Spleen (tissue), 11 donors: ENCODE results near the gene SLC13A3. TPM values are rescaled to one million over a fixed set of nuclear protein-coding genes. Genes with fewer than 3 reads are reported as not detected.

ENCODE experiments used
- DNase-seq: peaks from one replicate; pipeline ENCODE4 v3.0.0-alpha.2; 2020
- H3K27ac ChIP-seq, 8 donors: fragments of 200-600 bp; sonication (generic) in 7 of 8; 1 replicate in 4 of 8; 2 replicates in 4 of 8; pipeline versions ENCODE4 v1.5.0 to v1.8.0; 2016 to 2021; ENCODE audit warnings: inconsistent platforms in 4 of 8, mild to moderate bottlenecking in 4 of 8, moderate library complexity in 1 of 8
- H3K27me3 ChIP-seq, 7 donors: fragments of 200-600 bp; sonication (generic) in 6 of 7; replicated peaks in 1 of 7; 1 replicate in 4 of 7; 2 replicates in 3 of 7; pipeline versions ENCODE4 v1.5.0 to v1.8.0; 2016 to 2021; ENCODE audit warnings: inconsistent platforms in 3 of 7, mild to moderate bottlenecking in 1 of 7
- H3K36me3 ChIP-seq, 6 donors: fragments of 200-600 bp; sonication (generic) in 5 of 6; 1 replicate in 4 of 6; 2 replicates in 2 of 6; pipeline versions ENCODE4 v1.5.0 to v1.8.0; 2016 to 2021; ENCODE audit warnings: inconsistent platforms in 2 of 6
- H3K4me1 ChIP-seq, 6 donors: fragments of 200-600 bp; sonication (generic) in 5 of 6; 1 replicate in 3 of 6; 2 replicates in 3 of 6; pipeline versions ENCODE4 v1.5.0 to v1.8.0; 2016 to 2021; ENCODE audit warnings: inconsistent platforms in 3 of 6
- H3K4me3 ChIP-seq, 8 donors: fragments of 200-600 bp; sonication (generic) in 7 of 8; 1 replicate in 4 of 8; 2 replicates in 4 of 8; pipeline versions ENCODE4 v1.5.0 to v1.8.0; 2016 to 2021; ENCODE audit warnings: inconsistent platforms in 4 of 8, mild to moderate bottlenecking in 4 of 8, moderate library complexity in 2 of 8
- H3K9me3 ChIP-seq, 8 donors: fragments of 200-600 bp; sonication (generic) in 7 of 8; 1 replicate in 4 of 8; 2 replicates in 4 of 8; pipeline versions ENCODE4 v1.5.0 to v1.8.0; 2016 to 2021; ENCODE audit warnings: inconsistent platforms in 4 of 8
- POLR2A ChIP-seq, 3 donors: fragments of 450-650 bp; IDR thresholded peaks; one replicate each; pipeline ENCODE4 v1.5.1; 2017; ENCODE audit warnings: antibody characterized with exemption in 3 of 3, mild to moderate bottlenecking in 1 of 3
- POLR2AphosphoS5 ChIP-seq, 3 donors: sonication (generic); formaldehyde crosslinking; IDR thresholded peaks; one replicate each; pipeline ENCODE4 v1.5.1; 2017; ENCODE audit warnings: antibody characterized with exemption in 3 of 3
- WGBS, 5 donors: extraction: QIAGEN DNeasy Blood & Tissue Kit in 3 of 5; methylation state at CpG; one replicate each; pipeline versions ENCODE4 v1.1.5 to v1.1.7; 2013 to 2018; 5-methylcytosine and 5-hydroxymethylcytosine counted together
- intact Hi-C: fragments of 100-400 bp; cut with DNase I; formaldehyde crosslinking; loops from one replicate; pipeline ENCODE4 v1.15.0; 2023; ENCODE audit warnings: low total_unique reads
- polyA plus RNA-seq, 3 donors: library from polyadenylated mRNA; stranded (reverse); fragments of 200-250 nt; gene quantifications; one replicate each; pipeline ENCODE4 v1.2.1, GENCODE V29; 2013
- total RNA-seq, 7 donors: library from RNA; depleted of rRNA in 3 of 7; stranded (reverse); fragments of >200 nt in 3 of 7; fragmentation: NEBNext Ultra II Directional in 4 of 7; extraction: Animal tissue kit (Norgen Biotek cat#: 25700) in 4 of 7; gene quantifications; one replicate each; pipeline versions ENCODE4 v1.1.0 to v1.2.1, GENCODE V29; 2016 to 2021
- TF ChIP-seq, protein P1 (sequence below), 11 experiments: fragments of 200-600 bp in 7 of 11; fragments of 450-650 bp in 4 of 11; sonication (generic) in 4 of 11; IDR thresholded peaks in 8 of 11; conservative IDR thresholded peaks in 3 of 11; 1 replicate in 7 of 11; 2 replicates in 4 of 11; pipeline versions ENCODE4 v1.4.0 to v1.8.0; 2016 to 2021; ENCODE audit warnings: antibody characterized with exemption in 11 of 11, inconsistent platforms in 4 of 11, mild to moderate bottlenecking in 1 of 11
- donor health status: healthy with polysubstance abuse.
- donor health status: DM: no; HTN: no; CAD: no; lungs with moderate emphysema.
- donor health status: DM: no; HTN: no; CAD: no.
- donor health status: Bipolar disorder and iron deficiency.
- donor health status: healthy.
- donor health status: DM: no; HTN: no; CAD: no.
- donor health status: DM: yes; HTN: yes; CAD: no.

Gene SLC13A3
- total and polyA plus RNA-seq, 10 donors, result 0.16 to 1.7 (median 0.44) TPM; not detected in 1

DNA sequence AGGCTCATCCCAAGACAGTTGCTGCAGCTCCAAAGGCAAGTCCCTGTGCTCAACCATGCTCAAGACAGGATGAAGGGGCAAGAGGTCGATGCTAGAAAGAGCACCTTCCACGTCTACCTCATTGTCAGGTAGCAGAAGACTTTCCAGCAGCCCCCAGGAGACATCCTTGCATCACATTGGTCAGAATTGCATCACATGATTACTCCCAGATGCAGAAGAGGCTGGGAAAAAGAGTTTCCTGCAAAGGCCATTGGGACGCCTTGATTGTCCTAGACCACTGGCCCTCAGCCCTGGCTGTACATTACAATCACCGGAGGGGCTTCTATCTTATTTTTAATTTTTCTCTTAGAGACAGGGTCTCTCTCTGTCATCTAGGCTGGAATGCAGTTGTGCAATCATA is 120.6 kb downstream of the SLC13A3 start:
- H3K36me3 ChIP-seq, result no peaks in the 10 kb centered on the region
- no peak for TF ChIP-seq POLR2AphosphoS5 (IDR thresholded peaks at IDR 0.05)
- no peak for TF ChIP-seq POLR2A (IDR thresholded peaks at IDR 0.05)
- TF ChIP-seq, protein P1, sequence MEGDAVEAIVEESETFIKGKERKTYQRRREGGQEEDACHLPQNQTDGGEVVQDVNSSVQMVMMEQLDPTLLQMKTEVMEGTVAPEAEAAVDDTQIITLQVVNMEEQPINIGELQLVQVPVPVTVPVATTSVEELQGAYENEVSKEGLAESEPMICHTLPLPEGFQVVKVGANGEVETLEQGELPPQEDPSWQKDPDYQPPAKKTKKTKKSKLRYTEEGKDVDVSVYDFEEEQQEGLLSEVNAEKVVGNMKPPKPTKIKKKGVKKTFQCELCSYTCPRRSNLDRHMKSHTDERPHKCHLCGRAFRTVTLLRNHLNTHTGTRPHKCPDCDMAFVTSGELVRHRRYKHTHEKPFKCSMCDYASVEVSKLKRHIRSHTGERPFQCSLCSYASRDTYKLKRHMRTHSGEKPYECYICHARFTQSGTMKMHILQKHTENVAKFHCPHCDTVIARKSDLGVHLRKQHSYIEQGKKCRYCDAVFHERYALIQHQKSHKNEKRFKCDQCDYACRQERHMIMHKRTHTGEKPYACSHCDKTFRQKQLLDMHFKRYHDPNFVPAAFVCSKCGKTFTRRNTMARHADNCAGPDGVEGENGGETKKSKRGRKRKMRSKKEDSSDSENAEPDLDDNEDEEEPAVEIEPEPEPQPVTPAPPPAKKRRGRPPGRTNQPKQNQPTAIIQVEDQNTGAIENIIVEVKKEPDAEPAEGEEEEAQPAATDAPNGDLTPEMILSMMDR (IDR thresholded peaks at IDR 0.05 in 8 of 11, conservative IDR thresholded peaks at IDR 0.05 in 3 of 11), result no peak
- H3K4me3 ChIP-seq, result no peak overlapping the region
- no peak for DNase-seq
- H3K27me3 ChIP-seq, result peaks cover 0 to 28% (median 0%) of the 10 kb centered on the region in 7 donors
- intact Hi-C loops, result no loop called here
- 67 to 85% (median 78%) methylated on average over 4 of the region's 4 CpGs for WGBS, 5 donors
- no peaks in the 10 kb centered on the region for H3K9me3 ChIP-seq
- H3K27ac ChIP-seq, result no peak overlapping the region
- no peaks in the 10 kb centered on the region for H3K4me1 ChIP-seq

DNA sequence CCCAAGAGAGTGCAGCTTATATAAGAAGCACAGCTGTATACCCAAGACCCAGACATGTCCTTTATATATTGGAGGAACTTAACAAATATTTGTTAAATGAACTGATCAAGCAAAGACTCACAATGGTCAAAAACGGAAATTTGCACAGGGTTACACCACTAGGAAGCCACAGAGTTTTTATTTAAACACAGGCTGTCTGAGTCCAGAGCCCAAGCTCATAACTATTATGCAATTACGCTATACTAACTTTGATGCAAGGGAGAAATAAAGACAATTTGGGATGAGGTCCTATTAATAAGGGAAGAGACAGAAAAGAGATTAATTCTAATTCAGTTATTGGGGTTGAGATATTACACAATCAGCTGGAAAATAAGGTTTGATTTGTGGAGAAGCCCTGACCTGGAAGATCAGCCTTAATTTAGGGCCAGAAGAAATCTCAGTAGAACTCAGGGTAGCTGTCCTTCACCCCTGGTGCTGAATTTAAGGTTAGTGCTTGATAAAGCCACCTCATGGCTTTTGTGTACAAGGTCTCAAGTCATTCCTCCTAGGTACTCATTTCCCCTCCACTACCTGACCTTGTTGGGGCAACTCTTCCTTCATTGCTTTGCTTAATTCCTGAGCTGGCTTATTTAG is 127.4 kb downstream of the SLC13A3 start:
- Histone ChIP-seq H3K36me3 (no peaks in the 10 kb centered on the region), H3K4me3 (no peak overlapping the region), H3K4me1 (no peaks in the 10 kb centered on the region), H3K27me3 (peaks cover 0 to 47% (median 0%) of the 10 kb centered on the region in 7 donors), H3K27ac (no peak overlapping the region), H3K9me3 (peaks cover 0 to 4% (median 0%) of the 10 kb centered on the region in 8 donors)
- intact Hi-C loops, result loop anchor here (5.0 kb wide), 1 partner anchor 158 kb away; no protein-coding TSS in a partner anchor
- TF ChIP-seq, protein P1 (IDR thresholded peaks at IDR 0.05 in 8 of 11, conservative IDR thresholded peaks at IDR 0.05 in 3 of 11), result no peak
- no peak for TF ChIP-seq POLR2AphosphoS5 (IDR thresholded peaks at IDR 0.05)
- TF ChIP-seq POLR2A (IDR thresholded peaks at IDR 0.05), result no peak
- DNase-seq, result no peak
- WGBS, 5 donors, result 46 to 53% (median 47%) methylated on average over 2 of the region's 2 CpGs

DNA sequence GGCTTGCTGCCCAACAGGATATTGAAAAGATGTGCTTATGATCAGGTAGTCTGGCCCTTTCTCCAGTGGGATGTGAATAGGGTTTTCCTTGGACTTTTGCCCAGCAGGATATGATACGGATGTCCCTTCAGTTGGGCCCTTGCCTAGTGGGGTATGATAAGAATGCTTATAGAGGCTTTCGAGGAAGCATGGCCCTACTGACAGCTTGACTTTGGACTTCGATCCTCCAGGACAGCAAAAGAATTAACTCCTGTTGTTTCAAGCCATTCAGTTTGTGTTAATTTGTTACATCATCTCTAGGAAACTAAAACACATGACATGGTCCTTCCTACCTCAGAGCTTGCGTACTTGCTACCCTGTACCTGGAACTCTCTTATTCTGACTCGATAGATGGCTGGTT is 128.2 kb downstream of the SLC13A3 start:
- WGBS, 5 donors, result 63 to 75% (median 69%) methylated on average over 5 of the region's 5 CpGs
- no peak for DNase-seq
- Histone ChIP-seq H3K4me3 (no peak overlapping the region), H3K36me3 (no peaks in the 10 kb centered on the region), H3K27ac (no peak overlapping the region), H3K27me3 (peaks cover 0 to 50% (median 0%) of the 10 kb centered on the region in 7 donors), H3K4me1 (no peaks in the 10 kb centered on the region), H3K9me3 (peaks cover 0 to 4% (median 0%) of the 10 kb centered on the region in 8 donors)
- TF ChIP-seq POLR2AphosphoS5 (IDR thresholded peaks at IDR 0.05) (no peak), POLR2A (IDR thresholded peaks at IDR 0.05) (no peak)
- TF ChIP-seq, protein P1 (IDR thresholded peaks at IDR 0.05 in 8 of 11, conservative IDR thresholded peaks at IDR 0.05 in 3 of 11), result no peak
- intact Hi-C loops, result loop anchor here (5.0 kb wide), 1 partner anchor 159 kb away; no protein-coding TSS in a partner anchor

DNA sequence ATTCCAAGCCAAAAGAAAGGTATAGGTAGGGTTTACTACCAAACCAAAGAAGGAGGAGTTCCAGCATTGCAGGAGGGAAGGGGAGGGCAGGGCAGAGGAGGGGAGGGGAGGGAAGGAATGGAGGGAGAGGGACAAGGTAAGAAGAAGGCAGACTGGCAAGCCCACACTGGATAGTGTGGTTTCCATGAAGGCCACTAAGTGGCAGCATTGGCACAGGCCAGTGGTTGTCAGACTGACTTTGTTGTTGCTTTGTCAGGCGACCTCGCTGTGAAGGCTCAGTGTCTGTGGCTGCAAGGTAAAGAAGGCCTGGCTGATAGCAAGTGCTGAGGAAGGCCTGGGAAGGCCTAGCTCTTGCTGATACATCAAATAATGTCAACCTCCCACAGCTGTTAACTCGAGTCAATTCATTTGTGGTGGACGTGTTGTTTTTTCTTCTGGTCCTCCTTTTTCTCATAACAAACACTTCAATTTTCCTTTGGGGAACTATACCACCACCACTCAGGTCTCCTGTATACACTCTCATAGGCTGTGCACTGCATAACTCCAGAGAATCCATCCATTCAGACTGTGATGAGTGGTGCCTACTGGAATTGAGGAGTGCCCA is 130.2 kb downstream of the SLC13A3 start:
- peak; percentile 81 for DNase-seq
- TF ChIP-seq, protein P1 (IDR thresholded peaks at IDR 0.05 in 8 of 11, conservative IDR thresholded peaks at IDR 0.05 in 3 of 11), result peak; percentile 45 to 79 (median 67)
- no peak for TF ChIP-seq POLR2A (IDR thresholded peaks at IDR 0.05)
- no peaks in the 10 kb centered on the region for H3K36me3 ChIP-seq
- peaks cover 0 to 4% (median 0%) of the 10 kb centered on the region in 8 donors for H3K9me3 ChIP-seq
- peaks cover 0 to 47% (median 5%) of the 10 kb centered on the region in 7 donors for H3K27me3 ChIP-seq
- H3K4me1 ChIP-seq, result no peaks in the 10 kb centered on the region
- WGBS, 5 donors, result 24 to 45% (median 29%) methylated on average over 4 of the region's 4 CpGs
- no peak overlapping the region for H3K4me3 ChIP-seq
- intact Hi-C loops, result loop anchor here (5.0 kb wide), 1 partner anchor 161 kb away; no protein-coding TSS in a partner anchor
- H3K27ac ChIP-seq, result no peak overlapping the region
